ENCODE measurements around the gene KCNK10.

KCNK10 gene

DNA sequence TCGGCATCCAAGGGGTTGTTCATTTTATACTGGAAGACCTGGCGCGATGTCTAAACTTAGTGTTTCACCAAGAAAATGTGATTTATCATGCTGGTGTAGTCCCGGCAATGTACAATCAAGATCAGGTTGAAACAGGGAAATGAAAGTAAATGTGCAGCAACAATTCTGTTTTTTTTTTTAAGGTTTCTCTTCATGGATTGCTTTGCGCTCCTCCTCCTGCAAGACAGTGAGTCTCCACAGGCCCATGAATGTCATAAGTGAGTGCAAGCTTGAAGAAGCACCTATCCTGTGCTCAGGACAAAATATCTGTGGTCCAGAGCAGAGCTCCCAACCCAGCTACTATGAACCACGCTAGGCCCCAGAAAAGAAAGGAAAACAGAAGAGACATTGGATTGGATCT lies 143.4 kb downstream of the KCNK10 start:
- no peak for DNase-seq (ENCODE audit: low spot score)

DNA sequence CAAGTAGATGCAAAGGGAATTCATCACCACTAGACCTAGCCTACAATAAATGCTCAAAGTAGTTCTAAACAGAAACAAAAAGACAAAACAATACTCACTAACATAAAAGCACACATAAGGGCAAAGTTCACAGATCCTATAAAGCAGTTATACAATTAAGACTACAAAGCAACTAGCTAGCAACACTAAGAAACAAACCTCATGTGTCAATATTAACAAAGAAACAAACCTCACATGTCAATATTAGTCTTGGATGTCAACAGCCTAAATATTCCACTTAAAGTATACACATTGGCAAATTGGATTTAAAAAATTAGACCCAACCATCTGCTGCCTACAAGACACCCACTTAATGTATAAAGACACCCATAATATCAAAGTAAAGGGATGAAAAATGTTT lies 152.7 kb downstream of the KCNK10 start:
- DNase-seq (ENCODE audit: low spot score) = no peak

DNA sequence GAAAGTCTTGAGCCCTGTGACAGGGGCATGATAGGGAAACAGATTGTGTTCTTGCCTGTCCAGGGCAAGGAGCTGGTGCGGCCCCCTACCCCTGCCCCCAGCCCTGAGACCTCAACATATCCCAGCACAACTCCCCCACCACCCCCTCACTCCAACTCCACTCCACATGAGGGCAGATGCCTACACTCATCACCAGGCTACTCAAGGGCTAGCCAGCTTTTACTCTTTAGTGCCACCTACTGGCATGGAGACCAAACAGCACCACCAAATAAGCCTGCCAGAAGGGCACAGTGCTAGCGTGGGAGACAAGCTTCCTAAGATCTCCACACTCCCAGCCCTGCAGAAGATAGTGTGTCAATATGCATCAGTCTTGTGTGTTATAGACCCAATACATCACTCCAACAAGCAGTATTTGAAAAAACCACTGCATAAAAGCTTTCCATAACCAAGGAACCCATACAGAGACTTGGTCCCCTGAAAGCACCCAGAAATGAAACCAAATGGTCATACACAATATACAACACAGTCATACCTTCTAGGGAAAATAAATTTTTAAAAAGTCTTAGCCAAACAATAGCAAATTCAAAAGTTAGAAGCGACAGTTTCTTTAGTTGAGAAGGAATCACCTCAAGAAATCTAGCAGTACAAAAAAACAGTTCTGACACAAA lies 154.4 kb downstream of the KCNK10 start:
- peak; percentile 33 for DNase-seq (ENCODE audit: low spot score)

DNA sequence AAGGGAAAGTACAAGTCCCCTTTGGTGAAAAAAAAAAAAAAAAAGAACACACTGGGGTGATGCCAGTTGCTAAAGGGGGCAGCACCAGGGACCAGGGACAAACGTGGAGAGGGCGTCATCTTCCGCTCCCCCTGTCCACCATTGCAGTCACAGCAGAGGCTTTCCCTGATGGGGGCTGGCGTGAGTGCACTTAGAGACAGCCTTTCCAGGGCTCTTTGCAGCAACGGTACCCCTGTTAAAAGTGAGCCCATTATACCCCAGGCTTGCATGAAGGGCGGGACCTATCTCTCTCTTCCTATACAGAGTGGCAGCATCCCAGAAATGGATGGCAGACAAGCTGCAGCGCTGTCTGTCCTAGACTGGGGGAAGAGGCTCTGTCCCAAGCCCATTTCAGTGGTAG lies 155.0 kb downstream of the KCNK10 start:
- no peak for DNase-seq (ENCODE audit: low spot score)

DNA sequence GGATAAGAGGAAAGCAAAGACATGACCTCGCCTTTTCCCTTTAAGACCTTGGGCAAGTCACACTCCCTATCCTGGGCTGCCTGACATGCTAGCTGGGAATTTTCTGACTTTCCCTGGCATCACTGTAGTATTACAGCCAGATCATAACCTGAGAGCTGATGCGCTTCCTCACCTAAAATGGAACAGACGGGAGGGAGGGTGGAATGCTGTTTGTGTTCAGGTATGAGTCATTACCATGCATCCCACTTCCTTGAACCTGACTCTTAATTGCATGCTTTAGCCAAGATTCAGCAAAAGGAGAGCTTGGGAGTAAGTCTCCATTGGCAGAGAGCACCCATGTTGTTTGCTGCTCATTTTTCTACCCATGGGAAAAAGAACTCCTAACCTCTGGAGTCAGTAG lies 156.5 kb downstream of the KCNK10 start:
- DNase-seq (ENCODE audit: low spot score) = no peak

DNA sequence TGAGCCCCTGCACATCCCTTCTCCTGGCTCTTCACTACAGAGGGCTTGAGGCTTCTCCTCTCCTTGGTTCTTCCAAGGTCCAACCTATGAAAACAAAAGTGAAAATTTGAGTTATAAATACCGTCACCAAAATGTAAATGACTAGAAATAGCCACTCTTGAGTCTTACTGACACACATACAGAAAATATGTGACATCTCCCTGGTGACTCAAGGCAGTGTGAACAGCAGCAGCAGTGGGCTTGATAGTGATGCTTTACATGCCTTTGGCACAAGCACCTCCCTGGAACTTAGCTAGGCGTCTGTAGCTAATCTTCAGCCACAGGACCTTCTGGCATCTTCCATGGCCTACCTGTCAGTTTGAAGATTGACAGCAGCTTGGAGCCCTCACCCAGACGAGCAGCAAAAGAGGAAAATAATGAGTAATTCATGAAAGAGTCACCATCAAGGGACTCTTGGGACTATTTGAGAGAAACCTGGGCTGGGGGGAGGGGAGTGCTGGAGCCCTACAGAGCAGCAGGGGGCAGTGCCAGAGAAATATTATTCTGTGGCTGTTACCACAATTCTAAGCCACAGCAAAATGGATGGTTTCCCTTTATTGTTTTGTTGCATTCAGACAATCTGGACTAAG lies 158.0 kb downstream of the KCNK10 start:
- no peak for DNase-seq (ENCODE audit: low spot score)

DNA sequence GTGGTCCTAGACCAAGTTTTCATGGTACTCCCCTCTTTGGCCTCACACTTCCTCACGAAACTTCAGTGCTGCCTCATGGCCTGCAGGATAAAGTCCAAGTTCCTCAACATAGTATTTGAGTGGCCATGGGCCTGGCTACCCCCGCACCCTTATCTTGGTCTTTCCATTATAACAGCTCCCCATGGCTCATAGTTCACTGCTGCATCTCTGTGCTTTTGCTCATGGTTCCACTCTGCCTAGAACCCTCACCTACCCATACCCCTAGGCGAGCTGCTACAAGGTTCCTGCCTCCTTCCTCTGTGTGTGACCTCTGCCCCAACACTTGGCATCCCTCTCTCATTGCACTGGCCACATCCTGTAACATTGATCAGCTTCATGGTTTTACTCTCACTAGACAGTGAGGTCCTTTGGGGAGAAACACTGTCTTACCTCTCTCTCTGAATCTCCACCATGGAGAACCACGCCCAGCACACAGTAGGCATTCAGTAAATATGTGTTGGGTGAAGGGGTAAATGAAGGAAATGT lies 159.3 kb downstream of the KCNK10 start:
- DNase-seq (ENCODE audit: low spot score) = no peak

DNA sequence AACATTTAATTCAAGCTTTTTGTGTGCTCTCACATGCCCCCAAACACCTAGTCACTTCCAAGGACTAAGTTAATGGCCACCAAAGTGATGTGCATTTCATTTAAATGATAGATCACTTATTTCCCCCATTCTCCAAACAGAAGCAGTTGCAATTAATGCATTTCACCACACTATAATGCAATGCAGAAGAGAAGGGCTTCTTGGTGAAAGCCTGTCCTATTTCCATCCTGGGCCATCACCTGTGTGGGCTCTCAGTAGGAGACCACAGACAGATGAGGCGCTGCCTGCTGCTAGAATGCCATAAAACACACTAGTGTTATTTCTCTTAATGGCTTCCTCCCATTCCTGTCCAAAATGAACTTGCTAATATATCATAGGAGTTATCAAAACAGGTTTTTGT lies 166.9 kb downstream of the KCNK10 start:
- DNase-seq (ENCODE audit: low spot score) = no peak

DNA sequence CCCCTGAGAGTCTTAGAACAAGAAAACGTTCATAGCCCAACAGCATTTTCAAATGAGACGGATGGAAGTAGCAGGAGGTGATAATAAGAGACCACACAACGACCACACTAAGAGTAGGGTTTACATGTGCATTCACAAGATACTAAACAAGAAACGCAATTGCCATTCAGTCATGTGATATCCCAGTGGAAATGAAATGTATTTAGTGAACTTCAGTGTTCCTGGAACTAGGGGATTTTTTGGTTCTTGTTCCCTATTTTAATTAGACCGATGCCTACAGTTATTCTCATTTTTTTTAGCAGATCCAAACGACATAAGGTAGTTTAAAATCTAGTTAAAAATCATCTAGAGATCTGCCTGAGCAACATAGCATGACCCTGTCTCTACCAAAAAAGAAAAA lies 168.1 kb downstream of the KCNK10 start:
- no peak for DNase-seq (ENCODE audit: low spot score)

DNA sequence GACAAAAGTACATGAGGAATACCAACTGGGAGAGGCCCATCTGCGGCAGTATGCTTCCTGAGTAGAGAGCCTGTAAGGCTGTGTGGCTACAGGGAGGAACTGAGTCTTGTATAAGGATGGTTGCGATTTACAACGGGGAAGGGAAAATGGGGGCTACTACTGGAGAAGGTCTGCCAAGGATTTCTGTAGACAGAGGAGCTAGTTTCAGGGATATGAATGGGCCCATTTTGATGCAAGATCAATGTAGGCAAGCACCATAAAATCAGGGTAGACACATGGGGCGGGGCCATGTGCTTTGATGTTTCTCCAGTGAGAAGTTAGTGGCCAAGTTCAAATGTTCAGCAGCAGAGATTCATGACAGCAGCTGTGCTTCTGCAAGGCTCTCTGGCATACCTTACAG lies 168.7 kb downstream of the KCNK10 start:
- no peak for DNase-seq (ENCODE audit: low spot score)

DNA sequence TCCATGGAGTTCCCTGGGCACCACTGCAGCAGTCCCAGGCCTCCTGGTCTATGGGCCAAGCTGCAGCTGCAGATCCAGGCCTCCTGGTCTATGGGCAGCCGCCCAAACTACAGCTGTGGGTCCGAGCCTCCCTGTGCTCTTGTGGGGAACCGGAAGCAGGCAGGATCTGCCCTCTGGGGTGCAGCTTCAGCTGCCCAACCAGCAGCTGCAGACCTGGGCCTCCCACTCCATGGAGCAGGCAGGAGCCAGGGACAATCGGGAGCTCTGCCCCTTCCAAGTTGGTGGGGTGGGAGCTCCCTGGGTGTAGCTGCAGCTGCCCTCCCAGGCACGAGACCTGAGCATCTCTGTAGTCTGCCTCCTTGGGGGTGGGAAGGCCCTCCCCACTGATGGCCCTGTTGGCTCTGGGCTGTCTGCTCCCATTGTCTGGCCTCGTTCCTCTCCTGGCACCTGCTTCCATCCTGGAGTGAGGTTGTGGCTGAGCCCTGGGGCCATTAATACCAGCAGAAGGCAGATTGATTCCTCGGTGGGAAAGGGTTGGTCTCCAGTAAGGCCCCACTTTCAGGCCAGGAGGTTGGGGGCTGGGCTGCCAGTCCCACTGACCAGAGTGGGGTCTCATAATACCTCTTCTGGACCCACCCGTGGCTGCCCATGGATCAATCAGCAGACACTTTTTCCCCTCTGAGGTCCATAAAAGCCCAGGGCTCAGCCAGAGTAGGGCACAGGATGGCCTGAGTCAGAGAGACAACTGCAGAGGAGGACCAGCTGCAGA lies 176.0 kb downstream of the KCNK10 start:
- DNase-seq (ENCODE audit: low spot score) = no peak

DNA sequence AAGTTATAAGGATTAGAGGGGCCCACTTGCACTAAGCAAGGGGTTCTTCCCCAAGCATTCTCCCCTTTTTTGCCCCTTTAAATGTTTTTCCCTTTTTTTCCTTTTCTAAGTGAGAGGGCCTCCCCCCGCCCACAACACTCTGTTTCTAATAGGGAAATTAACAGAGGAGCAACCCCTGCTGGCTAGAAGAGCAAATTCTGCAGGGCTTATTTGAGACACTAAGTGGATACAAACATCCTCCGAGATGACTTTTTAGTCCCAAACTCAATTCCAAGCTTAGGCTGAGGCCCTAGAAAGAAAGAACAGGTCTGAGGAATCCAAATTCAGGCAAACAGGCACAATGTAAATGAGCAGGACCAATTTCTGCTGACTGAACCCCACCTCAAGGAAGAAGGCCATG lies 179.3 kb downstream of the KCNK10 start:
- DNase-seq (ENCODE audit: low spot score) = no peak

DNA sequence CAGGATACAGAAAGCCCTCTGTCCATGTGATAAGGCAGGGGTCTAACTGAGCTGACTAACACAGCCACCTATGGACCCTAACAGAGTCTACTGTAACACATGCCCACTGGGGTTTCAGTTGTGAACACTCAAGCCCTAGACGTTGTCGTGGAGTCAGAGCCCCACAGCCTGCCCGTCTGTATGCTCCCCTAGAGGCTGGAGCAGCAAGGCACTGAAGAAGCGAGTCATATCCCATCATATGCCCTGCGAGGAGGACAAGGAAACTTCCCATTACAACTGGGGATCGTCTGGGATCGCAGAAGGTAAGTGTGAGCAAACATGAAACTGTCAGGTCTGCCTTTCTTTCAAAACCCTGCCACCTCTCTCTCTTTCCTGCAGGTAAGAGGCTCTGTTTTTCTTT lies 180.1 kb downstream of the KCNK10 start:
- DNase-seq (ENCODE audit: low spot score) = no peak

DNA sequence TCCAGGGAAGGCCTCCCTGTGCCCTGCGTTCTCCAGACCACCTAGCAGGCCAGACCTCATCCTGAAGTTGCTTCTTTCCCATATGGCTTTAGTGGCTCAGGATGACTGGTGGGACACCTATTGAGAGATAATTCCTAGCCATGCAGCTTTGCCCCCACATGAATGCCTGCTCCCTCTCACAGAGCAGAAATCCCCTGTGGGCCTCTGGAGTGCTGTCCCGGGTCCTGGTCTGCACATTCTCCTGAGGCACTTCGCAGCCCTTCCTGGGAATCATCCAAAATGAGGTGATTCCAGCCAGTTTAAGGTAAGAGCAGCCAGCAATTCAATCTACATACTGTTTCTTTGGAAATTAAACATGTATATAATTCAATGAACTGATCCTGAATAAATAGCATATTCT lies 182.2 kb downstream of the KCNK10 start:
- DNase-seq (ENCODE audit: low spot score) = no peak

DNA sequence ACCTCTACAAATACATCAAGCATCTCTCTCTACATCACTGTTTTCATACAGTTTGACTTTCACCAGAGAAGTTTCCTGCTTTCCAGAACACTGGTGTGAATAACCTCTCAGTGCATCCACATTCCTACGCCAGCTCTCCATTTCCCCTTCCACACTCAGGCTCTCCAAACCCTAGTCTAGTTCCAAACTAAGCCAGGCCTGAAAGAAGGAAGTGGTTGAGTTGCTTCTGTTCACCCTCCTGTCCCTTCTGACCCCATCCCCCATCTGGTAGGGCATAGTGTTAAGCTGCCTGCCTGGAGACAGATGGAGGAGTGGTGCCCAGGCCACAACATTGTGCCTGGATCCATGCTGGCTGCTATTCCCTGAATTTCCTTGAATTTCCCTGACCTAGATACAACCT lies 185.7 kb downstream of the KCNK10 start:
- no peak for DNase-seq (ENCODE audit: low spot score)
